GM12878 (cell line): ENCODE results near the gene SRSF1.

ENCODE experiments used
- CTCF ChIP-seq, 3 experiments: IDR thresholded peaks in 2 of 3; conservative IDR thresholded peaks in 1 of 3; 2 replicates each; pipeline ENCODE4 v1.5.1; 2011; ENCODE audit warnings: low read depth in 3 of 3, low read length in 3 of 3, mild to moderate bottlenecking in 3 of 3, control low read depth in 2 of 3, moderate library complexity in 2 of 3, inconsistent platforms in 1 of 3, mixed read lengths in 1 of 3; ENCODE audit not compliant: control insufficient read depth in 2 of 3, insufficient read depth in 1 of 3; ENCODE audit errors: extremely low read depth in 1 of 3
- ELK1 ChIP-seq: IDR thresholded peaks from 2 replicates; pipeline ENCODE4 v1.6.1; 2012; ENCODE audit warnings: low read depth, low read length, improper control_type of control experiment
- EZH2 ChIP-seq: IDR thresholded peaks from 2 replicates; pipeline ENCODE4 v1.6.1; 2012; ENCODE audit warnings: low read depth, mild to moderate bottlenecking, control low read depth, inconsistent platforms, low read length, borderline replicate concordance; ENCODE audit not compliant: control insufficient read depth
- SMC3 ChIP-seq: IDR thresholded peaks from 2 replicates; pipeline ENCODE4 v1.6.1; 2011; ENCODE audit warnings: low read length, improper control_type of control experiment, borderline replicate concordance
- TF ChIP-seq, protein P1 (sequence below): fragments of 450-650 bp; IDR thresholded peaks from 2 replicates; pipeline ENCODE4 v1.6.1; 2018; ENCODE audit warnings: borderline replicate concordance, mild to moderate bottlenecking; ENCODE audit not compliant: partially characterized antibody
- TF ChIP-seq, protein P2 (sequence below): IDR thresholded peaks from 2 replicates; pipeline ENCODE4 v1.6.1; 2011; ENCODE audit warnings: borderline replicate concordance, low read depth, mild to moderate bottlenecking, moderate library complexity, mixed read lengths, low read length; ENCODE audit not compliant: insufficient read depth; ENCODE audit errors: extremely low read length
- TF ChIP-seq, protein P3 (sequence below): IDR thresholded peaks from 2 replicates; pipeline ENCODE4 v1.6.1; 2012; ENCODE audit warnings: mild to moderate bottlenecking, low read depth, low read length

DNA sequence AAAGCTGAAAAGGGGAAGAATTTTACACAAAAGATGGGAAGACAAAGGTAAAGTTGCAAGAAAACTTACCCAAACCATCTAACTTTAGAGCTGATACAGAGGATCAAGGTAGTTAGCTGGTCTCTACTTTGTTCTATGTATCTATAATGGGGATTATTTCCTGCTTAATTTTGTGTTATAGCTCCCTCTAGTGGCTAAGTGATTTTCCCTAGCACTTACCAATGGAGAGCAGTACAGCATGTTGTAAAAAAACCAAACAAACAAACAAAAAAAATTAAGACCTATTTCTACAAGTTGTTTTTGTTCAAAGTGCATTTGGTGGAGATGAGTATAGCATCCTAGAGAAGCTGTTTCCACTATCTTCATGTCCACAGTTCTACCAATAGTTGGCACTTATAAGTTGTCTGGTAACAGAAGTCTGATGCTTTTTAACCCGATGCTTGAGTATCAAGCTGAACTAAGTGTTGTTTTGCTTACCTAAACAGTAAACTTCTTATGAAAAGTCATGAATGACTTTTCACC is 7.5 kb downstream of the SRSF1 start:
- TF ChIP-seq CTCF (IDR thresholded peaks at IDR 0.05 in 2 of 3, conservative IDR thresholded peaks at IDR 0.05 in 1 of 3; ENCODE audit: control insufficient read depth in 2 of 3, extremely low read depth in 1 of 3, insufficient read depth in 1 of 3, low read depth in 3 of 3, low read length in 3 of 3) (peak; percentile 66 to 77 (median 76)), ELK1 (no peak), SMC3 (no peak), EZH2 (no peak)
- TF ChIP-seq, protein P1, sequence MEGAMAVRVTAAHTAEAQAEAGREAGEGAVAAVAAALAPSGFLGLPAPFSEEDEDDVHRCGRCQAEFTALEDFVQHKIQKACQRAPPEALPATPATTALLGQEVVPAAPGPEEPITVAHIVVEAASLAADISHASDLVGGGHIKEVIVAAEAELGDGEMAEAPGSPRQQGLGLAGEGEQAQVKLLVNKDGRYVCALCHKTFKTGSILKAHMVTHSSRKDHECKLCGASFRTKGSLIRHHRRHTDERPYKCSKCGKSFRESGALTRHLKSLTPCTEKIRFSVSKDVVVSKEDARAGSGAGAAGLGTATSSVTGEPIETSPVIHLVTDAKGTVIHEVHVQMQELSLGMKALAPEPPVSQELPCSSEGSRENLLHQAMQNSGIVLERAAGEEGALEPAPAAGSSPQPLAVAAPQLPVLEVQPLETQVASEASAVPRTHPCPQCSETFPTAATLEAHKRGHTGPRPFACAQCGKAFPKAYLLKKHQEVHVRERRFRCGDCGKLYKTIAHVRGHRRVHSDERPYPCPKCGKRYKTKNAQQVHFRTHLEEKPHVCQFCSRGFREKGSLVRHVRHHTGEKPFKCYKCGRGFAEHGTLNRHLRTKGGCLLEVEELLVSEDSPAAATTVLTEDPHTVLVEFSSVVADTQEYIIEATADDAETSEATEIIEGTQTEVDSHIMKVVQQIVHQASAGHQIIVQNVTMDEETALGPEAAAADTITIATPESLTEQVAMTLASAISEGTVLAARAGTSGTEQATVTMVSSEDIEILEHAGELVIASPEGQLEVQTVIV: no peak
- TF ChIP-seq, protein P2, sequence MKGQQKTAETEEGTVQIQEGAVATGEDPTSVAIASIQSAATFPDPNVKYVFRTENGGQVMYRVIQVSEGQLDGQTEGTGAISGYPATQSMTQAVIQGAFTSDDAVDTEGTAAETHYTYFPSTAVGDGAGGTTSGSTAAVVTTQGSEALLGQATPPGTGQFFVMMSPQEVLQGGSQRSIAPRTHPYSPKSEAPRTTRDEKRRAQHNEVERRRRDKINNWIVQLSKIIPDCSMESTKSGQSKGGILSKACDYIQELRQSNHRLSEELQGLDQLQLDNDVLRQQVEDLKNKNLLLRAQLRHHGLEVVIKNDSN: no peak
- TF ChIP-seq, protein P3, sequence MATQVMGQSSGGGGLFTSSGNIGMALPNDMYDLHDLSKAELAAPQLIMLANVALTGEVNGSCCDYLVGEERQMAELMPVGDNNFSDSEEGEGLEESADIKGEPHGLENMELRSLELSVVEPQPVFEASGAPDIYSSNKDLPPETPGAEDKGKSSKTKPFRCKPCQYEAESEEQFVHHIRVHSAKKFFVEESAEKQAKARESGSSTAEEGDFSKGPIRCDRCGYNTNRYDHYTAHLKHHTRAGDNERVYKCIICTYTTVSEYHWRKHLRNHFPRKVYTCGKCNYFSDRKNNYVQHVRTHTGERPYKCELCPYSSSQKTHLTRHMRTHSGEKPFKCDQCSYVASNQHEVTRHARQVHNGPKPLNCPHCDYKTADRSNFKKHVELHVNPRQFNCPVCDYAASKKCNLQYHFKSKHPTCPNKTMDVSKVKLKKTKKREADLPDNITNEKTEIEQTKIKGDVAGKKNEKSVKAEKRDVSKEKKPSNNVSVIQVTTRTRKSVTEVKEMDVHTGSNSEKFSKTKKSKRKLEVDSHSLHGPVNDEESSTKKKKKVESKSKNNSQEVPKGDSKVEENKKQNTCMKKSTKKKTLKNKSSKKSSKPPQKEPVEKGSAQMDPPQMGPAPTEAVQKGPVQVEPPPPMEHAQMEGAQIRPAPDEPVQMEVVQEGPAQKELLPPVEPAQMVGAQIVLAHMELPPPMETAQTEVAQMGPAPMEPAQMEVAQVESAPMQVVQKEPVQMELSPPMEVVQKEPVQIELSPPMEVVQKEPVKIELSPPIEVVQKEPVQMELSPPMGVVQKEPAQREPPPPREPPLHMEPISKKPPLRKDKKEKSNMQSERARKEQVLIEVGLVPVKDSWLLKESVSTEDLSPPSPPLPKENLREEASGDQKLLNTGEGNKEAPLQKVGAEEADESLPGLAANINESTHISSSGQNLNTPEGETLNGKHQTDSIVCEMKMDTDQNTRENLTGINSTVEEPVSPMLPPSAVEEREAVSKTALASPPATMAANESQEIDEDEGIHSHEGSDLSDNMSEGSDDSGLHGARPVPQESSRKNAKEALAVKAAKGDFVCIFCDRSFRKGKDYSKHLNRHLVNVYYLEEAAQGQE: no peak
